Ovary (tissue), 3 donors: Measurements from ENCODE around the gene ATP7B.

Experiments used
- CTCF ChIP-seq, 3 donors: fragments of 450-650 bp in 2 of 3; fragments of 200-600 bp in 1 of 3; IDR thresholded peaks; one replicate each; pipeline versions ENCODE4 v1.5.1 to v1.8.0; 2016 to 2022; ENCODE audit warnings: antibody characterized with exemption in 3 of 3, mild to moderate bottlenecking in 1 of 3
- POLR2A ChIP-seq: fragments of 450-650 bp; IDR thresholded peaks from one replicate; pipeline ENCODE4 v1.6.1; 2017; ENCODE audit warnings: antibody characterized with exemption, mild to moderate bottlenecking, moderate library complexity
- donor health status: DM: no; HTN: no; CAD: no.

- no peak for TF ChIP-seq CTCF (IDR thresholded peaks at IDR 0.05)
- TF ChIP-seq POLR2A: no peak
Observed at GRCh38 chr13:51887468-51887867, 123.8 kb downstream of the ATP7B start.
